Stomach (tissue), 9 donors: ENCODE data around the gene AEBP2. TPM values are rescaled to one million over a fixed set of nuclear protein-coding genes. Genes with fewer than 3 reads are reported as not detected.

Experiments
- DNase-seq, 2 donors: peaks; one replicate each; pipeline versions ENCODE4 v3.0.0 to v3.0.0-alpha.2; 2013 to 2019
- H3K27ac ChIP-seq, 5 donors: fragments of 200-600 bp in 4 of 5; sonication (generic) in 4 of 5; one replicate each; pipeline ENCODE4 v1.5.1; 2013 to 2019; ENCODE audit warnings: mild to moderate bottlenecking in 1 of 5, moderate library complexity in 1 of 5
- H3K27me3 ChIP-seq, 3 donors: fragments of 200-600 bp; sonication (generic); one replicate each; pipeline ENCODE4 v1.5.1; 2017 to 2019; ENCODE audit warnings: mixed run types in 1 of 3
- H3K36me3 ChIP-seq, 4 donors: fragments of 200-600 bp; sonication (generic); 1 replicate in 3 of 4; 2 replicates in 1 of 4; pipeline ENCODE4 v1.5.1; 2016 to 2019
- H3K4me1 ChIP-seq, 4 donors: fragments of 200-600 bp; sonication (generic); one replicate each; pipeline ENCODE4 v1.5.1; 2016 to 2019
- H3K4me3 ChIP-seq, 4 donors: fragments of 200-600 bp; sonication (generic) in 3 of 4; one replicate each; pipeline ENCODE4 v1.5.1; 2016 to 2019; ENCODE audit warnings: mild to moderate bottlenecking in 1 of 4
- H3K9me3 ChIP-seq, 4 donors: fragments of 200-600 bp; sonication (generic); one replicate each; pipeline ENCODE4 v1.5.1; 2016 to 2019
- CTCF ChIP-seq, 7 experiments: fragments of 450-650 bp in 4 of 7; fragments of 200-600 bp in 3 of 7; sonication (generic) in 3 of 7; IDR thresholded peaks; one replicate each; pipeline ENCODE4 v1.5.1; 2016 to 2019; ENCODE audit warnings: antibody characterized with exemption in 7 of 7, control low read depth in 2 of 7, mild to moderate bottlenecking in 1 of 7
- EP300 ChIP-seq: sonication (generic); formaldehyde crosslinking; IDR thresholded peaks from one replicate; pipeline ENCODE4 v1.6.1; 2017; ENCODE audit warnings: antibody characterized with exemption
- POLR2A ChIP-seq, 4 donors: fragments of 450-650 bp; IDR thresholded peaks; one replicate each; pipeline ENCODE4 v1.6.1; 2016; ENCODE audit warnings: antibody characterized with exemption in 4 of 4, control low read depth in 2 of 4, mild to moderate bottlenecking in 1 of 4, moderate library complexity in 1 of 4
- POLR2AphosphoS5 ChIP-seq, 3 donors: sonication (generic); formaldehyde crosslinking; IDR thresholded peaks; one replicate each; pipeline ENCODE4 v1.6.1; 2016; ENCODE audit warnings: antibody characterized with exemption in 3 of 3
- WGBS, 5 donors: extraction: QIAGEN DNeasy Blood & Tissue Kit in 3 of 5; methylation state at CpG; one replicate each; pipeline versions ENCODE4 v1.1.5 to v1.1.7; 2013 to 2018; 5-methylcytosine and 5-hydroxymethylcytosine counted together
- intact Hi-C: fragments of 100-400 bp; cut with DNase I; formaldehyde crosslinking; loops from one replicate; pipeline ENCODE4 v1.15.1; 2023; ENCODE audit warnings: low total_unique reads
- polyA plus RNA-seq, 3 donors: library from polyadenylated mRNA; stranded (reverse); fragments of 200-250 nt; gene quantifications; one replicate each; pipeline ENCODE4 v1.2.3, GENCODE V29; 2013
- total RNA-seq, 5 donors: library from RNA; depleted of rRNA; stranded (reverse); fragments of >200 nt; gene quantifications; one replicate each; pipeline versions ENCODE4 v1.1.0 to v1.2.3, GENCODE V29; 2014 to 2016
- donor health status: healthy with polysubstance abuse.
- donor health status: Bipolar disorder and iron deficiency.
- donor health status: healthy.

The AEBP2 gene
- total and polyA plus RNA-seq, 8 donors, result 8.6 to 51.8 (median 24.3) TPM

- intact Hi-C loops, result no loop called here
- WGBS, 5 donors, result 94 to 97% (median 96%) methylated on average over 8 of the region's 8 CpGs
- Histone ChIP-seq H3K36me3 (peaks cover 7 to 48% (median 44%) of the 10 kb centered on the region in 4 donors), H3K9me3 (peaks cover 0 to 12% (median 9%) of the 10 kb centered on the region in 4 donors), H3K27me3 (no peaks in the 10 kb centered on the region), H3K27ac (no peak overlapping the region), H3K4me3 (no peak overlapping the region), H3K4me1 (peaks cover 0 to 17% (median 6%) of the 10 kb centered on the region in 4 donors)
- TF ChIP-seq POLR2A (IDR thresholded peaks at IDR 0.05) (no peak), CTCF (IDR thresholded peaks at IDR 0.05) (no peak), POLR2AphosphoS5 (IDR thresholded peaks at IDR 0.05) (no peak), EP300 (no peak)
- no peak for DNase-seq
These were observed 37.8 kb downstream of the AEBP2 start for GRCh38 chr12:19477071-19477470.

GRCh38 chr12:19480459-19480858 is 41.2 kb downstream of the AEBP2 start:
- no peak overlapping the region for H3K4me3 ChIP-seq
- H3K9me3 ChIP-seq, result peaks cover 0 to 12% (median 9%) of the 10 kb centered on the region in 4 donors
- H3K27ac ChIP-seq, result no peak overlapping the region
- H3K4me1 ChIP-seq, result peaks cover 6 to 45% (median 20%) of the 10 kb centered on the region in 4 donors
- peaks cover 0 to 29% (median 25%) of the 10 kb centered on the region in 4 donors for H3K36me3 ChIP-seq
- DNase-seq, result no peak
- H3K27me3 ChIP-seq, result no peaks in the 10 kb centered on the region
- intact Hi-C loops, result no loop called here
- TF ChIP-seq POLR2A (IDR thresholded peaks at IDR 0.05) (no peak), CTCF (IDR thresholded peaks at IDR 0.05) (no peak), POLR2AphosphoS5 (IDR thresholded peaks at IDR 0.05) (no peak), EP300 (no peak)
- 74 to 85% (median 78%) methylated on average over 1 of the region's 1 CpG for WGBS, 5 donors

- Histone ChIP-seq H3K27ac (no peak overlapping the region), H3K27me3 (no peaks in the 10 kb centered on the region), H3K4me1 (peaks cover 6 to 41% (median 16%) of the 10 kb centered on the region in 4 donors), H3K36me3 (peaks cover 0 to 27% (median 23%) of the 10 kb centered on the region in 4 donors), H3K9me3 (peaks cover 0 to 12% (median 9%) of the 10 kb centered on the region in 4 donors), H3K4me3 (no peak overlapping the region)
- WGBS, 5 donors, result 67 to 98% (median 89%) methylated on average over 3 of the region's 3 CpGs
- intact Hi-C loops, result no loop called here
- no peak for TF ChIP-seq EP300
- TF ChIP-seq POLR2A (IDR thresholded peaks at IDR 0.05), result no peak
- TF ChIP-seq CTCF (IDR thresholded peaks at IDR 0.05), result no peak
- TF ChIP-seq POLR2AphosphoS5 (IDR thresholded peaks at IDR 0.05), result no peak
- no peak for DNase-seq
These were observed 42.7 kb downstream of the AEBP2 start for GRCh38 chr12:19482036-19482435.

- H3K4me3 ChIP-seq, result no peak overlapping the region
- peak in 1 of 2 donors; percentile 53 for DNase-seq
- peaks cover 6 to 35% (median 16%) of the 10 kb centered on the region in 4 donors for H3K4me1 ChIP-seq
- TF ChIP-seq CTCF (IDR thresholded peaks at IDR 0.05) (no peak), POLR2A (IDR thresholded peaks at IDR 0.05) (no peak), EP300 (no peak), POLR2AphosphoS5 (IDR thresholded peaks at IDR 0.05) (no peak)
- peaks cover 0 to 12% (median 9%) of the 10 kb centered on the region in 4 donors for H3K9me3 ChIP-seq
- H3K36me3 ChIP-seq, result peaks cover 0 to 27% (median 23%) of the 10 kb centered on the region in 4 donors
- peak overlapping the region in 1 of 5 donors; percentile 11 for H3K27ac ChIP-seq
- 77 to 84% (median 80%) methylated on average over 9 of the region's 9 CpGs for WGBS, 5 donors
- intact Hi-C loops, result no loop called here
- no peaks in the 10 kb centered on the region for H3K27me3 ChIP-seq
These were observed 43.3 kb downstream of the AEBP2 start for GRCh38 chr12:19482551-19483109.
